ENCODE results near the gene FLNB. TPM values are rescaled to one million over a fixed set of nuclear protein-coding genes. Genes with fewer than 3 reads are reported as not detected.

Gene FLNB
- total and polyA plus RNA-seq, 8 donors, result 80.1 to 126 (median 93.3) TPM

DNA sequence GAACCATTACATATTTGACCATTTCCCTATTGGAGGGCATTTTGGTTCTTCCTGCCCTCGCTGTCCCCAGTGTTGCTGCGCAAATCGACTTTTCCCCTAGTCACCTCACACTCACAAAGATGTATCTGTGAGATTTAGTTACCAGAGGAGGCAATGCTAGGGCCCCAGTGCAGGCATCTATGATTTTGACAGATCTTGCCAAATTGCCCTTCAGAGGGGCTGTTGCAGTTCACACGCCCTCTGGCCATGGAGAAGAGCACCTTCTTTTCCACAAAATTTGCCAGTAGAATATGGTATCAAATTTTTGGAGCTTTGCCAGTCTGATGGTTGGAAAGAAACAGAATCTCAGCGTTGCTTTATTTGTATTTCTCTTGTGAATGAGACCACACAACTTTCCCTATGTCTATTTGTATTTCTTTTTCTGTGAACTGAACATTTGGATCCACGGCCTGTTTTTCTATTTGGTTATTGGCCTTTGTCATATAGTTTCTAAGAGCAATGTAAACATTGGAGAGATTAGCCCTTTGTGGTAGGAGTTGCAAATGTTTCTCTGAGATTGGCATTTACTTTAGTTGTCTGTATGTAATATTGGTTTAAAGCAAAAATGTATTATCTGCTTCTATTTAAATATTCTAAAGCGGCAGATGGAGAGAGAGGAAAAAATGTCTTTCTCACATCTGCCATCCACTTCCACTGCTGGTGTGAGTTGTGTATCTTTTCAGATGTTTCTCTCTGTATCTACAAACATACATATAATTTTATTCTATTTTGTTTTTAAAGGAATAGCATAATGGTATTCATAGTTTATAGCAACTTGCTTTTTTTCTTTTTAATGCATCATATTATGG, 136.5 kb downstream of the FLNB start:
- H3K27ac ChIP-seq, result no peak overlapping the region
- H3K36me3 ChIP-seq, result peaks cover 0 to 82% of the 10 kb centered on the region in 2 donors
- no peaks in the 10 kb centered on the region for H3K27me3 ChIP-seq
- no peaks in the 10 kb centered on the region for H3K9me3 ChIP-seq
- TF ChIP-seq, protein P1, sequence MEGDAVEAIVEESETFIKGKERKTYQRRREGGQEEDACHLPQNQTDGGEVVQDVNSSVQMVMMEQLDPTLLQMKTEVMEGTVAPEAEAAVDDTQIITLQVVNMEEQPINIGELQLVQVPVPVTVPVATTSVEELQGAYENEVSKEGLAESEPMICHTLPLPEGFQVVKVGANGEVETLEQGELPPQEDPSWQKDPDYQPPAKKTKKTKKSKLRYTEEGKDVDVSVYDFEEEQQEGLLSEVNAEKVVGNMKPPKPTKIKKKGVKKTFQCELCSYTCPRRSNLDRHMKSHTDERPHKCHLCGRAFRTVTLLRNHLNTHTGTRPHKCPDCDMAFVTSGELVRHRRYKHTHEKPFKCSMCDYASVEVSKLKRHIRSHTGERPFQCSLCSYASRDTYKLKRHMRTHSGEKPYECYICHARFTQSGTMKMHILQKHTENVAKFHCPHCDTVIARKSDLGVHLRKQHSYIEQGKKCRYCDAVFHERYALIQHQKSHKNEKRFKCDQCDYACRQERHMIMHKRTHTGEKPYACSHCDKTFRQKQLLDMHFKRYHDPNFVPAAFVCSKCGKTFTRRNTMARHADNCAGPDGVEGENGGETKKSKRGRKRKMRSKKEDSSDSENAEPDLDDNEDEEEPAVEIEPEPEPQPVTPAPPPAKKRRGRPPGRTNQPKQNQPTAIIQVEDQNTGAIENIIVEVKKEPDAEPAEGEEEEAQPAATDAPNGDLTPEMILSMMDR (IDR thresholded peaks at IDR 0.05), result no peak
- no peaks in the 10 kb centered on the region for H3K4me1 ChIP-seq
- intact Hi-C loops (cut with DNase I), result no loop called here
- H3K4me3 ChIP-seq, result no peak overlapping the region
- DNase-seq, result no peak
- no peak for ATAC-seq

DNA sequence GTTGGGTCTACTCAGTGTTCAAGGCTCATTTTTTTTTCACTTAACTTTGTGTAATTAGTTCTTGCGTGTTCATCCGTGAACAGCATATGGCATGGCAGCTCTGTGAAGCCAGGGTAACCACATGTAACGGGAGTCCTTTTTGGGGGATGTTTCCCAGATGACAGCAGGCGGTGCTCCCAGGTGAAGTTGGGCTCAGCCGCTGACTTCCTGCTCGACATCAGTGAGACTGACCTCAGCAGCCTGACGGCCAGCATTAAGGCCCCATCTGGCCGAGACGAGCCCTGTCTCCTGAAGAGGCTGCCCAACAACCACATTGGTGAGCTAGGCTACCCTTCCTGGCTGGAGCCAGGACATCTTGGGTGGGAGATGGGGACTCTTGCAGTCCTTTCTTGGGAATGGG, 139.8 kb downstream of the FLNB start:
- TF ChIP-seq, protein P1 (IDR thresholded peaks at IDR 0.05), result no peak
- no peak overlapping the region for H3K4me3 ChIP-seq
- H3K27me3 ChIP-seq, result no peaks in the 10 kb centered on the region
- no peaks in the 10 kb centered on the region for H3K9me3 ChIP-seq
- ATAC-seq, result no peak
- no peaks in the 10 kb centered on the region for H3K4me1 ChIP-seq
- H3K36me3 ChIP-seq, result peaks cover 0 to 87% of the 10 kb centered on the region in 2 donors
- intact Hi-C loops (cut with DNase I), result no loop called here
- H3K27ac ChIP-seq, result no peak overlapping the region
- no peak for DNase-seq

DNA sequence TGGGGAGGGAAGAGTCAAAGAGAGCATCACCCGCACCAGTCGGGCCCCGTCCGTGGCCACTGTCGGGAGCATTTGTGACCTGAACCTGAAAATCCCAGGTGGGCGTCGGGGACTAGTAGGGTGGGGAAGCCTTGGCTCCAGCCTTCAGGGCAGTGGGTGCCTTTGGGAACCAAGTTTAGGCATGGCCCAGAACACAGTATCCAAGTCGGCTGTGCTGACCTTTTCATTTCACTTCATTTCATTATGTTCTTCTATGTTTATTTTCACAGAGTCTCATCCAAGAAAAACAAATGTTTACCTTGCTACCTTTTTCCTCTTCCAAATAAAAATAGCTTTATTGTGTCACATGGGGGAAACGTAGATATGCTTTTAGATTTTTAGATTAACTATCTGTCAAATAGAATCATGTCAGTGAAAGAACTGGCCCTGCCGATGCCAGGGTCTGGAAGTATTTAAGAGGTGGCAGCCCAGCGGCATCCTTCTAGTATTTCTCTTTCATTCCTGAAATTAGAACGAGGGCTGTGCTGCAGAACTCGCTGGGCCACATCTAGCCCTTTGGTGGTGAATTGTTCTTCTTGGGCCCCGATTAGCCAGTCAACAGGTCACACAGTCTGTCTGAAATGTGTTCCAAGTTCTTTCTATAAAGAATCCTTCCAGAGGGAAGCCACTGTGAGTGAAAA, 142.0 kb downstream of the FLNB start:
- no peak overlapping the region for H3K27ac ChIP-seq
- no peaks in the 10 kb centered on the region for H3K27me3 ChIP-seq
- peaks cover 0 to 97% of the 10 kb centered on the region in 2 donors for H3K36me3 ChIP-seq
- TF ChIP-seq, protein P1 (IDR thresholded peaks at IDR 0.05), result no peak
- no peak overlapping the region for H3K4me3 ChIP-seq
- DNase-seq (no peak), ATAC-seq (no peak)
- H3K4me1 ChIP-seq, result no peaks in the 10 kb centered on the region
- H3K9me3 ChIP-seq, result no peaks in the 10 kb centered on the region
- intact Hi-C loops (cut with DNase I), result no loop called here

DNA sequence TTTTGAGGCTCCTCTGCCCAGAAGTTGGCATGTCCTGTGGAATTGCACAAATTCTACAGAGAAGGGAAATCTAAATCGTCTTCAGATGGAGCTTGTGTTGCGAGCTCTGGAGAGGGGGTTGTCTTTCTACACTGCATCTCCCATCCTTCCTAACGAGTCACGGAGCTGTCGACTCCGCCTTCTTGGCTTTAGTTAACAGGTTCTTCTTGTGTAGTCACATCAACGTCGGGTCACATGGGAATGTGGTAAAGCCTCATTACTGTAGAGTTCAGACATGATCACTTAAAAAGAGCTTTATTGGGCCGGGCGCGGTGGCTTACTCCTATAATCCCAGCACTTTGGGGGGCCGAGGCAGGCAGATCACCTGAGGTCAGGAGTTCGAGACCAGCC, 142.6 kb downstream of the FLNB start:
- Histone ChIP-seq H3K27ac (no peak overlapping the region), H3K36me3 (peaks cover 0 to 97% of the 10 kb centered on the region in 2 donors), H3K9me3 (no peaks in the 10 kb centered on the region), H3K4me3 (no peak overlapping the region), H3K4me1 (no peaks in the 10 kb centered on the region), H3K27me3 (no peaks in the 10 kb centered on the region)
- DNase-seq (no peak), ATAC-seq (no peak)
- TF ChIP-seq, protein P1 (IDR thresholded peaks at IDR 0.05), result no peak
- intact Hi-C loops (cut with DNase I), result no loop called here

DNA sequence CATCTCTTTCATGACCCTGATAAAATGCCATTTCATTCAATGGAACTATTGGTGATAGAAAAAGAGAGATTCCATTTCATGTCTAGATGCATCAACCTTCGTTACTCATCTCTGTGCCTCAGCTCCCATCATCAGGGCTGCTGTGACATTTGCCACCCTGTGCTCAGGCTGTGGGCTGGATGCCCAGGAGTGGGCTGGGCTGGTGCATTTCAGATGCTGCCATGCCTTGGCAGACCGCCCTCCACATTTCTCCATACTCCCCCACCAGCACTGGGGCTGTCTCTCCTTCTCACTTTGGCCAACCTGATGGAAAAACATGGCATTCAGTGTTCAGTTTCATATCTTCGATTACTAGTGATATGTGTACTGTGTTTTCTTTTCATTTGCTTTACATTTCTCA, 143.4 kb downstream of the FLNB start:
- H3K4me3 ChIP-seq, result no peak overlapping the region
- no peaks in the 10 kb centered on the region for H3K27me3 ChIP-seq
- H3K27ac ChIP-seq, result no peak overlapping the region
- peaks cover 0 to 97% of the 10 kb centered on the region in 2 donors for H3K36me3 ChIP-seq
- intact Hi-C loops (cut with DNase I), result no loop called here
- H3K9me3 ChIP-seq, result no peaks in the 10 kb centered on the region
- TF ChIP-seq, protein P1 (IDR thresholded peaks at IDR 0.05), result no peak
- DNase-seq (no peak), ATAC-seq (no peak)
- no peaks in the 10 kb centered on the region for H3K4me1 ChIP-seq

Data from left lung (tissue), 10 donors.